ENCODE measurements around the gene SERPINB2. TPM values are rescaled to one million over a fixed set of nuclear protein-coding genes. Genes with fewer than 3 reads are reported as not detected.

The SERPINB2 gene
- total RNA-seq, 2 donors from 2014 or later, result 0.29 TPM; not detected in 1

- no peak overlapping the region for H3K27ac ChIP-seq
- H3K27me3 ChIP-seq, result no peaks in the 10 kb centered on the region
- intact Hi-C loops (cut with DNase I), result no loop called here
- H3K9me3 ChIP-seq, result no peaks in the 10 kb centered on the region
- no peaks in the 10 kb centered on the region for H3K4me1 ChIP-seq
- DNase-seq, result no peak
- no peak overlapping the region for H3K9ac ChIP-seq (ENCODE audit: low read depth in 2 of 2, low read length in 2 of 2)
- no peak for TF ChIP-seq CTCF (IDR thresholded peaks at IDR 0.05)
- no peak overlapping the region for H3K4me3 ChIP-seq
- H3K36me3 ChIP-seq, result no peaks in the 10 kb centered on the region
Observed at GRCh38 chr18:63868546-63868945, 19.0 kb upstream of the SERPINB2 start.

GRCh38 chr18:63869374-63869773 lies 18.1 kb upstream of the SERPINB2 start:
- no peak overlapping the region for H3K27ac ChIP-seq

GRCh38 chr18:63869851-63870250 lies 17.7 kb upstream of the SERPINB2 start:
- no peaks in the 10 kb centered on the region for H3K9me3 ChIP-seq
- intact Hi-C loops (cut with DNase I), result no loop called here
- no peak overlapping the region for H3K4me3 ChIP-seq
- DNase-seq, result no peak
- no peaks in the 10 kb centered on the region for H3K4me1 ChIP-seq
- no peak overlapping the region for H3K9ac ChIP-seq (ENCODE audit: low read depth in 2 of 2, low read length in 2 of 2)
- TF ChIP-seq CTCF (IDR thresholded peaks at IDR 0.05), result no peak
- no peak overlapping the region for H3K27ac ChIP-seq
- H3K27me3 ChIP-seq, result no peaks in the 10 kb centered on the region
- no peaks in the 10 kb centered on the region for H3K36me3 ChIP-seq

More at GRCh38 chr18:63869374-63869773, 18.1 kb upstream of the SERPINB2 start:
- no peak overlapping the region for H3K9ac ChIP-seq (ENCODE audit: low read depth in 2 of 2, low read length in 2 of 2)
- H3K36me3 ChIP-seq, result no peaks in the 10 kb centered on the region
- no peak overlapping the region for H3K4me3 ChIP-seq
- intact Hi-C loops (cut with DNase I), result no loop called here
- no peaks in the 10 kb centered on the region for H3K9me3 ChIP-seq
- no peak for DNase-seq
- no peaks in the 10 kb centered on the region for H3K4me1 ChIP-seq
- no peaks in the 10 kb centered on the region for H3K27me3 ChIP-seq
- TF ChIP-seq CTCF (IDR thresholded peaks at IDR 0.05), result no peak

GRCh38 chr18:63871836-63872235 lies 15.7 kb upstream of the SERPINB2 start:
- no peak for DNase-seq
- no peaks in the 10 kb centered on the region for H3K36me3 ChIP-seq
- no peaks in the 10 kb centered on the region for H3K9me3 ChIP-seq
- intact Hi-C loops (cut with DNase I), result no loop called here
- no peaks in the 10 kb centered on the region for H3K27me3 ChIP-seq
- TF ChIP-seq CTCF (IDR thresholded peaks at IDR 0.05), result no peak
- no peaks in the 10 kb centered on the region for H3K4me1 ChIP-seq
- H3K4me3 ChIP-seq, result no peak overlapping the region
- no peak overlapping the region for H3K27ac ChIP-seq
- no peak overlapping the region for H3K9ac ChIP-seq (ENCODE audit: low read depth in 2 of 2, low read length in 2 of 2)

- Histone ChIP-seq H3K36me3 (no peaks in the 10 kb centered on the region), H3K9ac (ENCODE audit: low read depth in 2 of 2, low read length in 2 of 2) (no peak overlapping the region), H3K27ac (no peak overlapping the region), H3K4me3 (no peak overlapping the region), H3K27me3 (no peaks in the 10 kb centered on the region), H3K9me3 (no peaks in the 10 kb centered on the region), H3K4me1 (no peaks in the 10 kb centered on the region)
- TF ChIP-seq CTCF (IDR thresholded peaks at IDR 0.05), result no peak
- DNase-seq, result no peak
- intact Hi-C loops (cut with DNase I), result no loop called here
Observed at GRCh38 chr18:63872586-63872985, 14.9 kb upstream of the SERPINB2 start.

- Histone ChIP-seq H3K9ac (ENCODE audit: low read depth in 2 of 2, low read length in 2 of 2) (no peak overlapping the region), H3K4me1 (no peaks in the 10 kb centered on the region), H3K36me3 (no peaks in the 10 kb centered on the region), H3K4me3 (no peak overlapping the region), H3K27me3 (no peaks in the 10 kb centered on the region), H3K27ac (no peak overlapping the region), H3K9me3 (no peaks in the 10 kb centered on the region)
- no peak for DNase-seq
- intact Hi-C loops (cut with DNase I), result no loop called here
- no peak for TF ChIP-seq CTCF (IDR thresholded peaks at IDR 0.05)
Observed at GRCh38 chr18:63878343-63878742, 9.2 kb upstream of the SERPINB2 start.
